ENCODE results near the gene AADACL3. TPM values are rescaled to one million over a fixed set of nuclear protein-coding genes. Genes with fewer than 3 reads are reported as not detected.

AADACL3 gene
- total and polyA plus RNA-seq, 9 of the 15 experiments (the other 6 are each of a cell fraction or from before 2014, with no cell fraction given): not detected

DNA sequence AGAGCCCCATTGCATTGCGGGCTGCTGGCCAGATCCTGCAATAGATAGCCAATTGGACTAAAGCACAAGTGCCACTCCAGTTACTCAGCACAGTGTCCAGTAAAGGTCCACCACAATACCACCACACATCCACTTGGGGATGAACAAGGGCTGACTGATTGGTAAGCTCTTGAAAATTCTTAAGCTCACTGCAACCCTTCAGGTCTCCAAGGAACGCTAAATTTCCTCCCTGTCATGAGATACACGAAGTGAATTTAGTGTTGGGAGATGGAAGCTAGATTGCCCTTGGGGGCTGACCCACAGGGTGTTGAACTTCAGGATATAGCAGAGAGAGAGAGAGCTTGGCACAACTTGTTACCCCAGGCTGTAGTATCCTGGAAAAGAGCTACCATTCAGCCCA, 9.8 kb upstream of the AADACL3 start:
- Histone ChIP-seq H3K36me3 (ENCODE audit: control insufficient read depth, insufficient read depth, low read length) (no peaks in the 10 kb centered on the region), H3K79me2 (ENCODE audit: control insufficient read depth, insufficient read depth, low read length) (no peaks in the 10 kb centered on the region), H3K4me1 (replicated peaks in 1 of 2; ENCODE audit: control insufficient read depth in 2 of 2, insufficient read depth in 2 of 2, low read length in 2 of 2) (no peaks in the 10 kb centered on the region), H3K4me3 (no peak overlapping the region), H3K9me1 (ENCODE audit: control insufficient read depth, insufficient read depth, low read length) (no peaks in the 10 kb centered on the region), H3K27me3 (ENCODE audit: control insufficient read depth in 2 of 2, insufficient read depth in 2 of 2, low read length in 2 of 2) (peaks cover 0 to 5% of the 10 kb centered on the region in 2 experiments; a peak in 1 of 5 replicates), H3K9ac (ENCODE audit: insufficient read depth in 1 of 2, low read depth in 2 of 2, low read length in 2 of 2) (no peak overlapping the region), H4K20me1 (replicated peaks; ENCODE audit: control insufficient read depth, insufficient read depth, low read length) (no peaks in the 10 kb centered on the region), H3K27ac (ENCODE audit: extremely low read depth, low read depth, low read length) (no peak overlapping the region), H3K4me2 (ENCODE audit: insufficient read depth, low read length) (no peak overlapping the region), H3K9me3 (replicated peaks; ENCODE audit: control insufficient read depth, insufficient read depth, low read depth, low read length) (no peaks in the 10 kb centered on the region), H2AFZ (ENCODE audit: low read depth, low read length) (no peak overlapping the region)
- ATAC-seq (no peak), FAIRE-seq (no peak), DNase-seq (ENCODE audit: extremely low read depth in 1 of 4, low spot score in 3 of 4) (no peak)
- ChIA-PET CTCF (ENCODE audit: low intra/inter-chr PET ratio) (no interaction called here), POLR2A (no interaction called here)
- intact Hi-C loops (cut with micrococcal nuclease): no loop called here
- no TSS peak for BruUV-seq (replicated peaks)
- TF ChIP-seq, protein P1, sequence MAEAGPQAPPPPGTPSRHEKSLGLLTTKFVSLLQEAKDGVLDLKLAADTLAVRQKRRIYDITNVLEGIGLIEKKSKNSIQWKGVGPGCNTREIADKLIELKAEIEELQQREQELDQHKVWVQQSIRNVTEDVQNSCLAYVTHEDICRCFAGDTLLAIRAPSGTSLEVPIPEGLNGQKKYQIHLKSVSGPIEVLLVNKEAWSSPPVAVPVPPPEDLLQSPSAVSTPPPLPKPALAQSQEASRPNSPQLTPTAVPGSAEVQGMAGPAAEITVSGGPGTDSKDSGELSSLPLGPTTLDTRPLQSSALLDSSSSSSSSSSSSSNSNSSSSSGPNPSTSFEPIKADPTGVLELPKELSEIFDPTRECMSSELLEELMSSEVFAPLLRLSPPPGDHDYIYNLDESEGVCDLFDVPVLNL (CRISPR knock-in tag; IDR thresholded peaks at IDR 0.05; ENCODE audit: low read depth): no peak
- TF ChIP-seq, protein P2, sequence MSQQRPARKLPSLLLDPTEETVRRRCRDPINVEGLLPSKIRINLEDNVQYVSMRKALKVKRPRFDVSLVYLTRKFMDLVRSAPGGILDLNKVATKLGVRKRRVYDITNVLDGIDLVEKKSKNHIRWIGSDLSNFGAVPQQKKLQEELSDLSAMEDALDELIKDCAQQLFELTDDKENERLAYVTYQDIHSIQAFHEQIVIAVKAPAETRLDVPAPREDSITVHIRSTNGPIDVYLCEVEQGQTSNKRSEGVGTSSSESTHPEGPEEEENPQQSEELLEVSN (IDR thresholded peaks at IDR 0.05; ENCODE audit: borderline replicate concordance in 1 of 2, extremely low read depth in 1 of 2, insufficient read depth in 1 of 2, insufficient read length in 1 of 2, low read depth in 1 of 2, low read length in 1 of 2, poor library complexity in 1 of 2, severe bottlenecking in 1 of 2): no peak
- TF ChIP-seq SAFB (IDR thresholded peaks at IDR 0.05; ENCODE audit: borderline replicate concordance, low read depth, low read length) (no peak), DDX20 (tag; IDR thresholded peaks at IDR 0.05; ENCODE audit: low read depth) (no peak), MBD2 (IDR thresholded peaks at IDR 0.05; ENCODE audit: borderline replicate concordance, low read depth) (no peak), MCM5 (IDR thresholded peaks at IDR 0.05; ENCODE audit: low read depth) (no peak), TEAD2 (tag; IDR thresholded peaks at IDR 0.05) (no peak), HMG20B (CRISPR knock-in tag; IDR thresholded peaks at IDR 0.05) (no peak), ZNF561 (CRISPR knock-in tag; conservative IDR thresholded peaks at IDR 0.05) (no peak)
- TF ChIP-seq, protein P3, sequence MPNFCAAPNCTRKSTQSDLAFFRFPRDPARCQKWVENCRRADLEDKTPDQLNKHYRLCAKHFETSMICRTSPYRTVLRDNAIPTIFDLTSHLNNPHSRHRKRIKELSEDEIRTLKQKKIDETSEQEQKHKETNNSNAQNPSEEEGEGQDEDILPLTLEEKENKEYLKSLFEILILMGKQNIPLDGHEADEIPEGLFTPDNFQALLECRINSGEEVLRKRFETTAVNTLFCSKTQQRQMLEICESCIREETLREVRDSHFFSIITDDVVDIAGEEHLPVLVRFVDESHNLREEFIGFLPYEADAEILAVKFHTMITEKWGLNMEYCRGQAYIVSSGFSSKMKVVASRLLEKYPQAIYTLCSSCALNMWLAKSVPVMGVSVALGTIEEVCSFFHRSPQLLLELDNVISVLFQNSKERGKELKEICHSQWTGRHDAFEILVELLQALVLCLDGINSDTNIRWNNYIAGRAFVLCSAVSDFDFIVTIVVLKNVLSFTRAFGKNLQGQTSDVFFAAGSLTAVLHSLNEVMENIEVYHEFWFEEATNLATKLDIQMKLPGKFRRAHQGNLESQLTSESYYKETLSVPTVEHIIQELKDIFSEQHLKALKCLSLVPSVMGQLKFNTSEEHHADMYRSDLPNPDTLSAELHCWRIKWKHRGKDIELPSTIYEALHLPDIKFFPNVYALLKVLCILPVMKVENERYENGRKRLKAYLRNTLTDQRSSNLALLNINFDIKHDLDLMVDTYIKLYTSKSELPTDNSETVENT (CRISPR knock-in tag; IDR thresholded peaks at IDR 0.05): no peak
- 0% methylated on average over 3 of the region's 3 CpGs for WGBS (ENCODE audit: insufficient coverage, low coverage, missing lambda C conversion rate)
- in situ Hi-C loops (cut with MboI): no loop called here
